Immature natural killer cell (primary cell): ENCODE results near the gene MTPN. TPM values are rescaled to one million over a fixed set of nuclear protein-coding genes. Genes with fewer than 3 reads are reported as not detected.

Experiments used
- DNase-seq, 3 donors: peaks; one replicate each; pipeline ENCODE4 v3.0.0; 2022; ENCODE audit warnings: mixed read lengths in 1 of 3
- H3K27ac Mint-ChIP-seq, 6 donors: one replicate each; pipeline ENCODE4 v1.8.0; 2020; ENCODE audit warnings: mixed read lengths in 6 of 6, mild to moderate bottlenecking in 5 of 6, inconsistent platforms in 4 of 6, moderate library complexity in 3 of 6
- H3K27me3 Mint-ChIP-seq, 3 donors: one replicate each; pipeline ENCODE4 v1.8.0; 2020 to 2021; ENCODE audit warnings: low read depth in 3 of 3, mild to moderate bottlenecking in 3 of 3, mixed read lengths in 3 of 3, moderate library complexity in 3 of 3, inconsistent platforms in 1 of 3
- H3K36me3 Mint-ChIP-seq, 3 donors: one replicate each; pipeline ENCODE4 v1.8.0; 2020; ENCODE audit warnings: mixed read lengths in 3 of 3, inconsistent platforms in 2 of 3, mild to moderate bottlenecking in 2 of 3
- H3K4me1 Mint-ChIP-seq, 2 donors: one replicate each; pipeline ENCODE4 v1.8.0; 2020; ENCODE audit warnings: inconsistent platforms in 2 of 2, mild to moderate bottlenecking in 2 of 2, mixed read lengths in 2 of 2, moderate library complexity in 1 of 2
- H3K4me3 Mint-ChIP-seq, 5 donors: one replicate each; pipeline ENCODE4 v1.8.0; 2020; ENCODE audit warnings: mild to moderate bottlenecking in 5 of 5, mixed read lengths in 5 of 5, inconsistent platforms in 3 of 5, moderate library complexity in 3 of 5
- H3K9me3 Mint-ChIP-seq, 6 donors: one replicate each; pipeline ENCODE4 v1.8.0; 2020; ENCODE audit warnings: mild to moderate bottlenecking in 6 of 6, mixed read lengths in 6 of 6, inconsistent platforms in 4 of 6, moderate library complexity in 3 of 6
- polyA plus RNA-seq, 3 donors: library from polyadenylated mRNA; unstranded; fragments of 300-500 nt; fragmentation: Illumina TruSeq; gene quantifications; one replicate each; pipeline ENCODE4 v1.2.3, GENCODE V29; 2021

Gene MTPN
- polyA plus RNA-seq, 3 donors from 2014 or later: 153 to 200 (median 197) TPM

DNA sequence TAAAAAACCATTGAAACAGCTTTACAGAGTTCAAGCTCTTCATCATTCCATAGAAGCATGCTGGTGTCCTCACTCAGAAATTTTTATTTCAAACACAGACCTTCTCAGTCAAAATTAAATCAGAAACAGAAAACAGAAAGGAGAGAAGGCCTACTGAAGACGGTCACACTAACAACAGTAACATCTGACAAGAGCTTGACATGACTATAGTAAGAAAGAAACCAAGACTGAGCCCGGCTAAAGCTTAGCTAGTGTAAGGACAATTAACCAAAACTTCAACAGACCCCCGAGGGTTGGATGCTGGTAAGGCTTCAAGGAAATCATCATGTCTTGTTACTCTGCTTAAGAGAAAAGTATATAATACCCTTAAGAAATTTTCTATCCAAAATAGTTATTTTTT, 38.6 kb downstream of the MTPN start:
- Mint-ChIP-seq H3K27ac (peak overlapping the region in 5 of 6 donors; percentile 16 to 75 (median 39)), H3K4me1 (peaks cover 87 to 96% of the 10 kb centered on the region in 2 donors), H3K4me3 (peak overlapping the region in 2 of 5 donors; percentile 31 to 44)

DNA sequence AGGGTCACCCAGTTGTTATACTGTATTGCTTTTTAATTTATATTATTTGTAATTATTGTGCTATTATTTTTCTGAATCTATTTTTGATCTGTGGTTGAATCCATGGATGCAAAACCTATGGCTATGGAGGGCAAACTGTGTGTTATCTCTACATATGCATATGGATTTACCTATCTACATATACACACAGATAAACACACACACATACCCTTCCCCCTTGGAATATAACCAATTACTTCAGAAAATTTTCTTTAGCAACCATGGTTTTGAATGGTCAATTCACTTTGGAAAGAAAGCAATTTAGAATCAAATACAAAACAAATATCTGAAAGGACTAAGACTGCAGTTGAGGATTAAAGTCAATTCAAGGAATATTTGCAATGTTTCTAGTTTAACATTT, 39.1 kb downstream of the MTPN start:
- Mint-ChIP-seq H3K36me3 (no peaks in the 10 kb centered on the region), H3K9me3 (no peaks in the 10 kb centered on the region), H3K27me3 (no peaks in the 10 kb centered on the region), H3K27ac (peak overlapping the region in 3 of 6 donors; percentile 16 to 75 (median 39)), H3K4me3 (peak overlapping the region in 2 of 5 donors; percentile 31 to 44), H3K4me1 (peaks cover 87 to 96% of the 10 kb centered on the region in 2 donors)
- DNase-seq: no peak

More for the DNA sequence above, 38.6 kb downstream of the MTPN start:
- no peak for DNase-seq
- Mint-ChIP-seq H3K27me3 (no peaks in the 10 kb centered on the region), H3K36me3 (no peaks in the 10 kb centered on the region), H3K9me3 (no peaks in the 10 kb centered on the region)

DNA sequence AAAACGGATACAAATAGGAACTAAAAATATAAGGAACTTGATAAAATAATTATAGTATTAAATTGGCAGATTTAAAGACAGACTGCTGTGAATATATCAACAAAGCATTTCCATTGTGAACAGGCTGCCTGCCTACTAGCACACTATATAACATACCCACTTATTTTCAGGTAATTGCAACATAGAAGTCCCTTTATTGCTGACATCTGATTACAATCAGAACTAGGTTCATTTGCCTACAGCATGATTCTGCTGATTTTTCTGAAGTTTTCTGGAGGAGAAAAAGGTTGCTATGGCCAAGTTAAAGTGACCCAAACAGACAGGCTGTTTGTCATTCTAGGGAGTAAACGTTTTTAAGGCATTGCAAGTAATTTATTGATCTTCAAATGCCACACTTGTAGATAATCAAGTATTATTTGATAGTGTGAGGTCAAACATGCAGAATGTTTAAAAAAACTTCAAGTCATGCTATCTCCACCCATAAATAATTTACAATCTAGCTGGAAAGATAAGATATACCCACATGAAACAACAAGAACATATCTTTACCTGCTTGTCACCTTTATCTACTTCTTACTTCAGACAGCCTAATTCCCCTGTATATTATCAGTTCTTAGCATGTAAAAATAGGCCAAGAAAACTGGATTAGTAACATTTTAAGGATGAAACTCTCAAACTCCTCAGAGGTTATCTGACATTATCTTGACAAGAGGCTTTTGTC, 40.5 kb downstream of the MTPN start:
- Mint-ChIP-seq H3K4me3 (peak overlapping the region in 1 of 5 donors; percentile 9), H3K27me3 (no peaks in the 10 kb centered on the region), H3K4me1 (peaks cover 87 to 99% of the 10 kb centered on the region in 2 donors), H3K27ac (peak overlapping the region in 4 of 6 donors; percentile 9 to 61 (median 38)), H3K36me3 (no peaks in the 10 kb centered on the region), H3K9me3 (no peaks in the 10 kb centered on the region)
- no peak for DNase-seq

DNA sequence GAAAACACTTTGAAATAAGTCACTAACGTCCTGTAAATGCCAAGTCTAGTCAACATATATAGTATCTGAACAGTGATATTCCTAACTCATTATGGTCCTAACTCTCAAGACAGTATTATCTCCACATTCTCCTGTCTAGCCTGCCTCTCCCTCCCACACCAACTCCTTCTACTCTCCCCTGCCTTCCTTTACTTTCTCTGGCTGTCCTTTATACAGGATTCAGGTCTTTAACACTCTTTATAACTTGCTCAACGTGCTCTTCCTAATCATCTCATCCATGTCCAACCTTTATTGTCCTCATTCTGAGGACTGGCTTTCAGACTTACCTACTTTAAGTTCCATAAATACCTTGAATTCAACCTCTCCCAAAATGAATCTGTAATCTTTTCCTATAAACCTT, 42.5 kb downstream of the MTPN start:
- Mint-ChIP-seq H3K36me3 (peaks cover 2 to 3% (median 3%) of the 10 kb centered on the region in 3 donors), H3K9me3 (no peaks in the 10 kb centered on the region)

DNA sequence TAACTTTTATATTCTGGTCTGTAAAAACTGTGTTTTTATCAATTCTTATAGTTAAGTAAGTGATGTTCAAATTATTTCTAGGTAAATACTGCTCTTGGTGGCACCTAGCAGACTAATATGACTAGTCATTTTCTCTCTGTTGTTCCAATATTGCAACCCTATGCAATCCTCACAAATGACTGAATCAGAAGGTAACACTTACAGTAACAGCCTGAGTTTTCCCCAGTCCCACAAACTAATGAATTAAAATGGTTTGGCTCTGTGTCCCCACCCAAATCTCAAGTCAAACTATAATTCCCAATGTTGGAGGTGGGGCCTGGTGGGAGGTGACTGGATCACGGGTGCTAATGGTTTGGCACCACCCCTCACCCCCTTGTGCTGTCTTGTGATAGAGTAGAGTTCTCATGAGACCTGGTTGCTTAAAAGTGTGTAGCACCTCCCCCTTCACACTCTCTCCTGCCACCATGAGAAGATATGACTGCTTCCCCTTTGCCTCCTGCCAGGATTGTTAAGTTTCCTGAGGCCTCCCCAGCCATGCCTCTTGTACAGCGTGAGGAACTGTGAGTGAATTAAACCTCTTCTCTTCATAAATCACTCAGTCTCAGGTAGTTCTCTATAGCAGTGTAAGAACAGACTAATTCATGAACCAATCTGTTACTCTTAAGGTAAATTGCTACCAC, 43.5 kb downstream of the MTPN start:
- Mint-ChIP-seq H3K27me3 (no peaks in the 10 kb centered on the region), H3K4me1 (peaks cover 89 to 100% of the 10 kb centered on the region in 2 donors), H3K9me3 (no peaks in the 10 kb centered on the region), H3K36me3 (peaks cover 5 to 6% (median 5%) of the 10 kb centered on the region in 3 donors), H3K27ac (peak overlapping the region; percentile 51 to 88 (median 70)), H3K4me3 (peak overlapping the region; percentile 23 to 61 (median 53))
- DNase-seq: peak in 1 of 3 donors; percentile 3

More for the DNA sequence above, 42.5 kb downstream of the MTPN start:
- peak overlapping the region; percentile 9 to 85 (median 48) for H3K27ac Mint-ChIP-seq
- H3K4me3 Mint-ChIP-seq: peak overlapping the region in 2 of 5 donors; percentile 0 to 41
- no peak for DNase-seq
- H3K27me3 Mint-ChIP-seq: no peaks in the 10 kb centered on the region
- H3K4me1 Mint-ChIP-seq: peaks cover 88 to 100% of the 10 kb centered on the region in 2 donors

DNA sequence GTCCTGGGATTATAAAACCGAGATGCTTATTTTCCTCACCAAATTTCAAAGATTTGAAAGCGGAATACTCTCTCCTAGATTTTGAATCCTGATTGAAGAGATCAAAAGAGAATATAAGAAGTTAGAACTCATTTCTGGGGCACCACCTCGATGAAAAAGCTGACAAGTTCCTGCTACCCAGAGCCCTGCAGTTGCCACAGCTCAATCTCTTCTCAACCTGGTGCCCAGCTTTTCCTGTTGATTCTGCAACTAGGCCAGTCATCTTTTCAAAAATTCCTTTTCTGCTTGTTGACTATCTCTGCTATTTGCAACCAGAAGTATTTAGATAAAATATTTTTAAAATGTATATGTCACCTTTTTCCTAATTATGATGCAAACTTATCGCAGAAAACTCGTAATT, 45.0 kb downstream of the MTPN start:
- Mint-ChIP-seq H3K4me3 (peak overlapping the region in 3 of 5 donors; percentile 9 to 54 (median 46)), H3K9me3 (no peaks in the 10 kb centered on the region), H3K4me1 (peaks cover 88 to 100% of the 10 kb centered on the region in 2 donors), H3K27me3 (no peaks in the 10 kb centered on the region), H3K27ac (peak overlapping the region in 2 of 6 donors; percentile 15 to 54), H3K36me3 (peaks cover 5 to 6% (median 5%) of the 10 kb centered on the region in 3 donors)
- DNase-seq: no peak

DNA sequence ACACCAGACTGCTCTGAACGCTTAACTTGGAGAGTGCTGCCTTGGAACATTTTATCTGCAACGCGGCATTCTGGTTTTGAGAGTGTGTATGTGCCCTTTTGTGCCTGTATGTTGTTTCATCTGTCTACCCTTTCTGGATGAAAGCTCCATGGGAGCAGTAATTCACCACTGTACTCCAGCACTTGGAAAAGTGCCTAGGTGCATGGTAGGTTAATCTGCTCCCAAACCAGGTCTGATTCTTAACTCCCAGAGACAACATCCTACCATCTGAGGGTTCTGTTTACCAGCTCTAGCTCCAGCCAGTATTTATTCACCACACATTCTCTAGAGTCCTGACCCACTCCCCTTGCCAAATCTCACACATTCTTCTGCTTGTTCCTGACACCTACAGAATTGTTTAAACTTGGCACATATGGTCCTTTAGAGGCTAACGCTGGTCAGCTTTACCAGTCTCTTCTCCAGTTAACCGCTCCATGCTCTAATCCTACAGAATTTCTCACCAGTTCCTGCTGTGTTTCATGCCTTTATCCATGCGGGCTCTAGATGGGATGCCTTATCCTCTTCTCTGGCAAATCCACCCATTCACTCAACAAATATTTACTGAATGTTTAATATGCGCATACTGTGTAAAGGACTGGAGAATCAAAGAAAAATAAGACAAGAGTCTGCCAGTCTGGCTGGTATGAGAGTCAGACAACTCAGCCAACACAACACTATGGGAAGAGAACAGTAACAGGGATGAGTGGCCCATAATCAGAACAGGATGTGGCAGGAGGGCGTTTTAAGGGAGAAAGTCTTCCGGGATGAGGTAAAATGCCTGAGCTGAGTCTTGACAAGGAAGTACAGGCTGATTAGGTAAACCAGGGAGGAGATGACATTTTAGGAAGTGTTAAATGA, 46.3 kb downstream of the MTPN start:
- H3K27ac Mint-ChIP-seq: peak overlapping the region; percentile 8 to 81 (median 57)
- DNase-seq: no peak
- peaks cover 76 to 92% of the 10 kb centered on the region in 2 donors for H3K4me1 Mint-ChIP-seq
- H3K36me3 Mint-ChIP-seq: peaks cover 5 to 9% (median 8%) of the 10 kb centered on the region in 3 donors
- no peaks in the 10 kb centered on the region for H3K27me3 Mint-ChIP-seq
- no peaks in the 10 kb centered on the region for H3K9me3 Mint-ChIP-seq
- peak overlapping the region in 4 of 5 donors; percentile 8 to 55 (median 10) for H3K4me3 Mint-ChIP-seq

DNA sequence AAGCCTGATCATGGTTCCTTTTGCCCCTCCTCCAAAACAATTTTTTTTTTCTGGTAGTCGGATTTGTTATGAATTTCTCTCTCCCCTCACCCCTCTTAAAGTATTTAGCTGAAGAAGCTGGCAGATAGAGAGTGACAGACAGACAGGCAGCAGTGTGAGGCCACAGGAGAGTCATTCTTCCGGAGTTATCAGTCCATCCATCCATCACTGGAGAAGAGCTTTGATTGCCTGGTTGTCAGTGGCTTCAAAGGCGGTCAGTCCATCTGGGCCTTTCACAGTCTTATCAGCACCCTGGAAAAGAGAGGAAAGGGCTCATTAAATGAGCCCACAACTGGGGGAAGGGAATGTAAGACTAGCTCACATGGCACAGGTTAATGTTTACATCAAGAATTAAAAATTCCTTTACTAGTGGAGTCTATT, 47.4 kb downstream of the MTPN start:
- Mint-ChIP-seq H3K9me3 (no peaks in the 10 kb centered on the region), H3K36me3 (peaks cover 5 to 12% (median 8%) of the 10 kb centered on the region in 3 donors), H3K4me1 (peaks cover 67 to 81% of the 10 kb centered on the region in 2 donors), H3K27me3 (no peaks in the 10 kb centered on the region), H3K4me3 (peak overlapping the region in 1 of 5 donors; percentile 12), H3K27ac (peak overlapping the region in 5 of 6 donors; percentile 25 to 60 (median 40))
- no peak for DNase-seq

DNA sequence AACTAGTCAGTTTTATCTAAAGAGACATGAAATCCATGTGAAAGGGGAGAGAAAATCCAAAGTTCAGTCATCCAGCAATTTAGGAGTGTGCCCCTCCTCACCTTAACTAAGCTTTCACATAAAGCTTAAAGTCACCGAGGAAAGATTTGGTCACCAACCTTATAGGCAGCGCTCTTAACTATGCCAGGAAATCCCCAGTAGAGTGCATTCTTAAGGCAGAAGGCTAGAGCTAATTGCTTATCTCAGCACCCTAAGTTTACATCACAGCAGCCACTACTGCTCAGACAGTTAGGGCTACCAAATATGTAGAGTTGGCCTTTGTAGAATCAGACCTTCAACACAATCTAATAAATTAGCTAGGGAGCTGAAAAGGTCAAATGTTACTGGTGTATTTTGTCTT, 47.9 kb downstream of the MTPN start:
- H3K9me3 Mint-ChIP-seq: no peaks in the 10 kb centered on the region
- no peak for DNase-seq
- peaks cover 62 to 79% of the 10 kb centered on the region in 2 donors for H3K4me1 Mint-ChIP-seq
- H3K36me3 Mint-ChIP-seq: peaks cover 5 to 12% (median 8%) of the 10 kb centered on the region in 3 donors
- H3K27ac Mint-ChIP-seq: peak overlapping the region in 1 of 6 donors; percentile 60
- H3K27me3 Mint-ChIP-seq: no peaks in the 10 kb centered on the region
- no peak overlapping the region for H3K4me3 Mint-ChIP-seq

DNA sequence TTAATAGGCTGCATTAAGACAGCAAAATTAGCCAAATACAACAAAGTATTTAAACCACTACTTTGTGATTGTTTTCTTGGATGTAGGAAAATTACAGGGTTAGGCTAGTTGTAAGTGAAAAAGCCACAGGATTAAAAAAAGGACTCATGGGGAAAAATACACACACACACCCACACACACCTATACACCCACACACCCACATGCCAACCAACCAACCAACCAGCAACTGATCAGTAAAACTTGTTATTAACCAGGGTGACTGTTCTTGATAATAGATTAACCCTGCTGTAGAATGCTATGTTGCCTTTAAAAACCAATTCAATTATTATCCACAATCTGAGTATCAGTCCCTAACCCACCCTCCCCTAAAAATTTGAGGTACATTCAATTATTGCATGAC, 49.0 kb downstream of the MTPN start:
- no peaks in the 10 kb centered on the region for H3K27me3 Mint-ChIP-seq
- no peaks in the 10 kb centered on the region for H3K9me3 Mint-ChIP-seq
- H3K27ac Mint-ChIP-seq: peak overlapping the region in 1 of 6 donors; percentile 51
- H3K4me3 Mint-ChIP-seq: peak overlapping the region in 2 of 5 donors; percentile 2 to 40
- DNase-seq: no peak
- H3K4me1 Mint-ChIP-seq: peaks cover 52 to 74% of the 10 kb centered on the region in 2 donors
- peaks cover 5 to 12% (median 8%) of the 10 kb centered on the region in 3 donors for H3K36me3 Mint-ChIP-seq

DNA sequence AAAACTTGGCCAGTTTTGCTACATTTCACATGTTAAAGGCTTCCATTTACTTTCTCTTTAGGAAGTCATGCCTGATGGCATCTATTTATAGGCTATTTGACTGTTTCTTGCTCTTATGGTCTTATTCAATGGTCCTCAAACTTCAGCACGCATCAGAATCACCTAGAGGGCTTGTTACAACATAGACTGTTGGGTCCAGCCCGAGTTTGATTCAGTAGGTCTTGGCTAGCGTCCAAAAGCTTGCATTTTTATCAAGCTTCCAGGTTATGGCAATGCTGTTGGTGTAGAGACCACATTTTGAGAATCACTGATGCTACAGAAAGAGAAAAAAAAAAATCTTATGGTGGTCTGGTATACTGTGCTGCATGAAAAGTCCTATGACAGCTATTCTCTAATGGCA, 51.9 kb downstream of the MTPN start:
- no peak overlapping the region for H3K27ac Mint-ChIP-seq
- H3K27me3 Mint-ChIP-seq: peaks cover 0 to 3% (median 0%) of the 10 kb centered on the region in 3 donors
- no peak for DNase-seq
- H3K4me1 Mint-ChIP-seq: peaks cover 30 to 49% of the 10 kb centered on the region in 2 donors
- no peak overlapping the region for H3K4me3 Mint-ChIP-seq
- no peaks in the 10 kb centered on the region for H3K9me3 Mint-ChIP-seq
- H3K36me3 Mint-ChIP-seq: peaks cover 15 to 16% (median 16%) of the 10 kb centered on the region in 3 donors

DNA sequence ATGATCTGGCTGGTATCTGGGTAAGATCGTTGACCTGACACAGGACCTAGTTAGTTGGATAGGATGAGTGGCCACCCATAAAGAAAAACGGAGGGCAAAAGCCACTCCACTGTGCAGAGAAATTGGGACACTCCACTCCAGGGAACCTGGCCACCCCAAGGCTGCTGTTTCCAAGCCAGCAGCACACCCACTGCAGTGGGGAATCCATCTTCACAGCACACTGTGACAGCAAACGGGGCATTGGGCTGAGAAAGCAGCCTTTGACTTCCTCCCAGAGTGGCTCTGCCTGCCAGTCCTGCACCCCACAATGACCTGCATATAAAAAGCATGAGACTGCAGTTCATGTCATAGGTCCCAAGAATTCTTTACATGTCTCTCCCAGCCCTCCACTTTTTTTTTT, 52.9 kb downstream of the MTPN start:
- Mint-ChIP-seq H3K4me3 (no peak overlapping the region), H3K4me1 (peaks cover 22 to 40% of the 10 kb centered on the region in 2 donors), H3K27me3 (peaks cover 0 to 3% (median 3%) of the 10 kb centered on the region in 3 donors), H3K36me3 (peaks cover 10 to 12% (median 10%) of the 10 kb centered on the region in 3 donors), H3K9me3 (no peaks in the 10 kb centered on the region), H3K27ac (peak overlapping the region in 1 of 6 donors; percentile 10)
- DNase-seq: no peak

DNA sequence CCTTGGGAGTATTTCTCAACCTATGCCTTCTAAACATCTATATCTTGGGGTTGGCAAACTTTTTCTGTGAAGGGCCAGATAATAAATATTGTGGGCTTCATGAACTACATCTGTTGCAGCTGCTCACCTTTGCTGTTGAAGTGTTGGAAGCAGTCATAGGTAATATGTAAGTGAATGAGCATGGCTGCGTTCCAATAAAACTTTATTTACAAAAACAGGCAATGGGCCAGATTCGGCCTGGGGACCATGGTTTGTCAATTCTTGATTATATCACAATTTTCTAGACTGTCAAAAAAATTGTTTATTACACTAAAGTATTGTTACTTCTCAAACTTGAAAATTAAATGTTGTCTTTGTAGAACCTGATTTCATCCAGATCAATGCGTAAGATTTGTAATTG, 54.9 kb downstream of the MTPN start:
- Mint-ChIP-seq H3K27ac (no peak overlapping the region), H3K36me3 (peaks cover 10 to 26% (median 12%) of the 10 kb centered on the region in 3 donors), H3K9me3 (no peaks in the 10 kb centered on the region), H3K4me1 (peaks cover 10 to 30% of the 10 kb centered on the region in 2 donors), H3K27me3 (peaks cover 0 to 3% (median 3%) of the 10 kb centered on the region in 3 donors), H3K4me3 (no peak overlapping the region)
- no peak for DNase-seq
